Right lobe of liver (tissue), 6 donors: Measurements from ENCODE around the gene PRDM16. TPM values are rescaled to one million over a fixed set of nuclear protein-coding genes. Genes with fewer than 3 reads are reported as not detected.

Experiments used
- ATAC-seq, 4 donors: fragments of 200-7000 bp; cut with Tn5 transposase; one replicate each; pipeline ENCODE4 v1.9.1; 2020; ENCODE audit warnings: mild to moderate bottlenecking in 4 of 4, moderate library complexity in 4 of 4
- DNase-seq, 3 donors: peaks; one replicate each; pipeline ENCODE4 v3.0.0-alpha.2; 2020
- H3K27ac ChIP-seq, 3 donors: fragments of 200-600 bp; one replicate each; pipeline ENCODE4 v1.8.0; 2022
- H3K27me3 ChIP-seq, 2 donors: fragments of 200-600 bp; one replicate each; pipeline ENCODE4 v1.8.0; 2022
- H3K36me3 ChIP-seq, 4 donors: fragments of 200-600 bp; sonication (generic) in 1 of 4; one replicate each; pipeline versions ENCODE4 v1.5.1 to v1.8.0; 2017 to 2022; ENCODE audit warnings: control low read depth in 1 of 4
- H3K4me1 ChIP-seq, 4 donors: fragments of 200-600 bp; sonication (generic) in 1 of 4; one replicate each; pipeline versions ENCODE4 v1.5.1 to v1.8.0; 2017 to 2022; ENCODE audit warnings: control low read depth in 1 of 4
- H3K4me3 ChIP-seq, 3 donors: fragments of 200-600 bp; one replicate each; pipeline ENCODE4 v1.8.0; 2022
- H3K9me3 ChIP-seq, 4 donors: fragments of 200-600 bp; sonication (generic) in 1 of 4; one replicate each; pipeline versions ENCODE4 v1.5.1 to v1.8.0; 2017 to 2022; ENCODE audit warnings: control low read depth in 1 of 4
- POLR2A ChIP-seq: fragments of 450-650 bp; IDR thresholded peaks from one replicate; pipeline ENCODE4 v1.6.1; 2017; ENCODE audit warnings: antibody characterized with exemption, mild to moderate bottlenecking
- WGBS: methylation state at CpG from one replicate; pipeline ENCODE4 v1.1.6; 2018; ENCODE audit warnings: low coverage, low lambda C conversion rate; ENCODE audit not compliant: insufficient coverage; ENCODE audit errors: missing lambda C conversion rate; 5-methylcytosine and 5-hydroxymethylcytosine counted together
- intact Hi-C, 2 donors: fragments of 100-400 bp; cut with DNase I; formaldehyde crosslinking; loops; one replicate each; pipeline versions ENCODE4 v1.11.2 to v1.14.1; 2022
- total RNA-seq, 6 experiments: library from RNA; depleted of rRNA in 2 of 6; stranded (reverse); fragments of >200 nt in 2 of 6; fragmentation: NEBNext Ultra II Directional in 3 of 6; extraction: Animal tissue kit (Norgen Biotek cat#: 25700) in 3 of 6; gene quantifications; one replicate each; pipeline versions ENCODE4 v1.1.0 to v1.2.4, GENCODE V29; 2016 to 2023
- TF ChIP-seq, protein P1 (sequence below), 4 donors: fragments of 200-600 bp in 3 of 4; fragments of 450-650 bp in 1 of 4; IDR thresholded peaks; one replicate each; pipeline versions ENCODE4 v1.5.1 to v1.8.0; 2016 to 2022; ENCODE audit warnings: antibody characterized with exemption in 4 of 4, mild to moderate bottlenecking in 2 of 4
- donor health status: DM: no; HTN: yes; CAD: no.
- donor health status: DM: no; HTN: no; CAD: no.
- donor health status: DM: no; HTN: no; CAD: no.
- donor health status: DM: no; HTN: yes; CAD: no.
- donor health status: DM: no; HTN: yes; CAD: no.

Gene PRDM16
- total RNA-seq, 6 experiments from 2014 or later: 0.06 to 0.75 (median 0.28) TPM

DNA sequence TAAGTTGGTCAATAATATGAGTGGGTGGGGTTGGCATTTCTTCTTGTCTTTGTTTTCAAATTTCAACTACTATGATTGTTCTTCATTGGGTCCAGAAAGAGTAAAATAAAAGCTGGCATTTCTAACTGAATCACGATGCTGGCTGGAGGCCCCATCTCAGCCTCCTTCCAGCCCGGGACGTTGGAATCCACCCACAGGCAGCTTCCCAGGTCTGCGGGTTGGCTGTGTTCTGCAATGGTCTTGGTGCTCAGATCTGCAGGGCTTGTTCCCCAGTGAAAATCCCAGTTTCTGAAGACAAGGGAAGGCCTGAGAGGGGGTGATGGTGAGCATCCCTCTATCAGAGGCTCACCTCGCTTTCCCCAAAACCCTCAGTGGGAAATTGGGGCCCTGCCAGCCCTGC is 330.7 kb downstream of the PRDM16 start:
- no peak overlapping the region for H3K4me3 ChIP-seq
- intact Hi-C loops: no loop called here
- WGBS: 33% methylated on average over 4 of the region's 5 CpGs
- TF ChIP-seq, protein P1, sequence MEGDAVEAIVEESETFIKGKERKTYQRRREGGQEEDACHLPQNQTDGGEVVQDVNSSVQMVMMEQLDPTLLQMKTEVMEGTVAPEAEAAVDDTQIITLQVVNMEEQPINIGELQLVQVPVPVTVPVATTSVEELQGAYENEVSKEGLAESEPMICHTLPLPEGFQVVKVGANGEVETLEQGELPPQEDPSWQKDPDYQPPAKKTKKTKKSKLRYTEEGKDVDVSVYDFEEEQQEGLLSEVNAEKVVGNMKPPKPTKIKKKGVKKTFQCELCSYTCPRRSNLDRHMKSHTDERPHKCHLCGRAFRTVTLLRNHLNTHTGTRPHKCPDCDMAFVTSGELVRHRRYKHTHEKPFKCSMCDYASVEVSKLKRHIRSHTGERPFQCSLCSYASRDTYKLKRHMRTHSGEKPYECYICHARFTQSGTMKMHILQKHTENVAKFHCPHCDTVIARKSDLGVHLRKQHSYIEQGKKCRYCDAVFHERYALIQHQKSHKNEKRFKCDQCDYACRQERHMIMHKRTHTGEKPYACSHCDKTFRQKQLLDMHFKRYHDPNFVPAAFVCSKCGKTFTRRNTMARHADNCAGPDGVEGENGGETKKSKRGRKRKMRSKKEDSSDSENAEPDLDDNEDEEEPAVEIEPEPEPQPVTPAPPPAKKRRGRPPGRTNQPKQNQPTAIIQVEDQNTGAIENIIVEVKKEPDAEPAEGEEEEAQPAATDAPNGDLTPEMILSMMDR (IDR thresholded peaks at IDR 0.05): no peak
- TF ChIP-seq POLR2A: no peak
- no peak overlapping the region for H3K27ac ChIP-seq
- H3K9me3 ChIP-seq: no peaks in the 10 kb centered on the region
- H3K27me3 ChIP-seq: no peaks in the 10 kb centered on the region
- no peaks in the 10 kb centered on the region for H3K4me1 ChIP-seq
- DNase-seq: no peak
- no peak for ATAC-seq
- no peaks in the 10 kb centered on the region for H3K36me3 ChIP-seq

DNA sequence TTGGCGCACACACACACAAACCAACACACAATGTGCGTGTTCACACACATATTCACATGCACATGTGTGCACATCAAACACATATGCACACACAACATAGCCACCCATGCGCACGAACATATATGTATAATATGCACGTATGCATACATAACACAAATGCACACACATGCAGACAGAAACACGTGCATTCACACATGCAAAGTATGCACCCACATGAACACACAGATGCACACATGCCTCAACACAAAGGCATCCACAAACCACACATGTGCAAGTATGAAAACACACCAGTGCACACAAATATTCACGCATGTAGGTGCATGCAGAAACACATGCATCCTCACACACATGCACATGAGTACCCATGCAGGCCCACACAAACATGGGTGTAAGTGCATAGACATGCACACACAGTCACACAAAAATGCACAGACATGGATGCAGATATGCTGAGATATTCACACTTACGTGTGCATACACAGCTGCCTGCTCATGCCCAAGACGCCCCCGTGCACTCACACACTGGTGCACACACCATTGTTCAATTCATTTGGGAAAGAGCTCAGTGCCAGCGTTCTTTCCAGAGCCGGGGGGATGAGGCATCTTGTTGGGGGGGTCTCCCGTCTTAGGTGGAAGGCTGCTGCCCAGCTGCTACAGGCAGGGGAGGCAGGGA is 332.7 kb downstream of the PRDM16 start:
- intact Hi-C loops: no loop called here
- TF ChIP-seq, protein P1 (IDR thresholded peaks at IDR 0.05): no peak
- no peak for TF ChIP-seq POLR2A
- H3K27me3 ChIP-seq: no peaks in the 10 kb centered on the region
- ATAC-seq (no peak), DNase-seq (no peak)
- H3K27ac ChIP-seq: no peak overlapping the region
- WGBS: 80% methylated on average over 6 of the region's 13 CpGs
- H3K4me1 ChIP-seq: no peaks in the 10 kb centered on the region
- H3K9me3 ChIP-seq: no peaks in the 10 kb centered on the region
- no peaks in the 10 kb centered on the region for H3K36me3 ChIP-seq
- H3K4me3 ChIP-seq: no peak overlapping the region

DNA sequence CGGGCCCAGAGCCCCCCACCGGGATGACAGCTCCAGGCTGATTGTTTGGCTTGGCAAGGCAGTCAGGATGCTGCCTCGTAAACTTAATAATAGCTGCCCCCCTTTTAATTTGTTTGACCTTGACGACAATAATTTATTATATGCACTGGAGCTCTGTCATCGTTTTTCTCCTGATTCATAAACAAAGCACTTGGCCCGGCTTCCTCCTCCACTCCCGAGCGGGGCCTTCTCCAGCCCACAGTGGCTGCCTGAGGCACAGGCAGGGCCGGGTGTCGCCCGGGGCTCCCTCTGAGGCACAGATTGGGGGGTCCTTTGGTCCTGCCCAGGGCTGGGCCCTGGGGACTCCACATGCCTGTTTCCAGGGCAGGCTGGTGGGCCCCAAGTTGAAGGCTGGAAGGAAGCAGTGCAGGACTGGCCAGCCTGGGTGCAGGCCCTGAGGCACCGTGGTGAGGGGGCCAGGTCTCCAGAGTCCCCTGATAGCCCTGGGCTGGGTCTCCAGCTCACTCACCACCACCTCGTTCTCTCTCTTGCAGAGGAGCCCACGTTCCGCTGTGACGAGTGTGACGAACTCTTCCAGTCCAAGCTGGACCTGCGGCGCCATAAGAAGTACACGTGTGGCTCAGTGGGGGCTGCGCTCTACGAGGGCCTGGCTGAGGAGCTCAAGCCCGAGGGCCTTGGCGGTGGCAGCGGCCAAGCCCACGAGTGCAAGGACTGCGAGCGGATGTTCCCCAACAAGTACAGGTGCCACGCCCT is 333.4 kb downstream of the PRDM16 start:
- 32% methylated on average over 8 of the region's 29 CpGs for WGBS
- DNase-seq: no peak
- Histone ChIP-seq H3K4me3 (no peak overlapping the region), H3K36me3 (no peaks in the 10 kb centered on the region), H3K27ac (no peak overlapping the region), H3K27me3 (no peaks in the 10 kb centered on the region), H3K9me3 (no peaks in the 10 kb centered on the region), H3K4me1 (no peaks in the 10 kb centered on the region)
- intact Hi-C loops: no loop called here
- TF ChIP-seq POLR2A: no peak
- TF ChIP-seq, protein P1 (IDR thresholded peaks at IDR 0.05): no peak
- no peak for ATAC-seq

DNA sequence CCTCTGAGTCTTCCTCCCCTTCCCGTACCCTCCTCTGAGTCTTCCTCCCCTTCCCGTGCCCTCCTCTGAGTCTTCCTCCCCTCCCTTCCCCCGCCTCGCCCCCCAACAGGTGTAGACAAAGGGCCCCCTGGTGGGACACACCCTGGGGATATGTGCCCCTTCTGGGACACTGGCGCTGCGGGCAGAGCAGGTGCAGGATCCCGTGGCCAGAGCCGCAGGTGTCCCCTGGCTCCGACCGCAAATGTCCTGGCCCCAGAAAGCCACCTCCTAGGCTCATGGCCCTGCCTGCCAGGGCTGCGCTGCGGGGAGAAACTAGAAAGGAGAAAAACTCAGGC is 334.0 kb downstream of the PRDM16 start:
- ATAC-seq: no peak
- intact Hi-C loops: no loop called here
- H3K27ac ChIP-seq: no peak overlapping the region
- no peak overlapping the region for H3K4me3 ChIP-seq
- H3K4me1 ChIP-seq: no peaks in the 10 kb centered on the region
- WGBS: 87% methylated on average over 6 of the region's 12 CpGs
- no peaks in the 10 kb centered on the region for H3K9me3 ChIP-seq
- no peaks in the 10 kb centered on the region for H3K36me3 ChIP-seq
- DNase-seq: no peak
- TF ChIP-seq, protein P1 (IDR thresholded peaks at IDR 0.05): no peak
- TF ChIP-seq POLR2A: no peak
- H3K27me3 ChIP-seq: no peaks in the 10 kb centered on the region
